Measurements from ENCODE around the gene OBP2A.
"Not testable (repeated sequence)": the region's sequence is repeated elsewhere in the genome, so short reads cannot be mapped to it uniquely, and the experiment has no call there.

Gene OBP2A

GRCh38 chr9:135531096-135531495 is 14.8 kb upstream of the OBP2A start:
- no peaks in the 10 kb centered on the region for H3K36me3 Mint-ChIP-seq (ENCODE audit: low read depth)
- no peaks in the 10 kb centered on the region for H3K9me3 Mint-ChIP-seq
- H3K4me1 Mint-ChIP-seq (ENCODE audit: low read depth): no peaks in the 10 kb centered on the region
- H3K27ac Mint-ChIP-seq: no peak overlapping the region
- peaks cover 23% of the 10 kb centered on the region for H3K27me3 Mint-ChIP-seq
- H3K4me3 Mint-ChIP-seq: no peak overlapping the region

- Mint-ChIP-seq H3K27ac (no peak overlapping the region), H3K9me3 (no peaks in the 10 kb centered on the region), H3K27me3 (peaks cover 38% of the 10 kb centered on the region), H3K4me1 (ENCODE audit: low read depth) (no peaks in the 10 kb centered on the region), H3K4me3 (no peak overlapping the region), H3K36me3 (ENCODE audit: low read depth) (no peaks in the 10 kb centered on the region)
Observed at GRCh38 chr9:135533113-135533512, 12.8 kb upstream of the OBP2A start.

- no peaks in the 10 kb centered on the region for H3K9me3 Mint-ChIP-seq
- H3K4me3 Mint-ChIP-seq: no peak overlapping the region
- no peaks in the 10 kb centered on the region for H3K4me1 Mint-ChIP-seq (ENCODE audit: low read depth)
- H3K36me3 Mint-ChIP-seq (ENCODE audit: low read depth): no peaks in the 10 kb centered on the region
- peaks cover 43% of the 10 kb centered on the region for H3K27me3 Mint-ChIP-seq
- H3K27ac Mint-ChIP-seq: no peak overlapping the region
Observed at GRCh38 chr9:135533674-135534073, 12.3 kb upstream of the OBP2A start.

- H3K36me3 Mint-ChIP-seq (ENCODE audit: low read depth); H3K9me3 Mint-ChIP-seq; H3K4me1 Mint-ChIP-seq (ENCODE audit: low read depth); H3K4me3 Mint-ChIP-seq; H3K27ac Mint-ChIP-seq: not testable (repeated sequence)
- peaks cover 47% of the 10 kb centered on the region for H3K27me3 Mint-ChIP-seq
Observed at GRCh38 chr9:135534192-135534711, 11.7 kb upstream of the OBP2A start.

GRCh38 chr9:135534826-135535225 is 11.1 kb upstream of the OBP2A start:
- not testable (repeated sequence) for H3K27ac Mint-ChIP-seq; H3K4me1 Mint-ChIP-seq (ENCODE audit: low read depth); H3K9me3 Mint-ChIP-seq; H3K4me3 Mint-ChIP-seq; H3K36me3 Mint-ChIP-seq (ENCODE audit: low read depth)
- peaks cover 50% of the 10 kb centered on the region for H3K27me3 Mint-ChIP-seq

- H3K36me3 Mint-ChIP-seq (ENCODE audit: low read depth); H3K4me1 Mint-ChIP-seq (ENCODE audit: low read depth); H3K4me3 Mint-ChIP-seq; H3K9me3 Mint-ChIP-seq; H3K27ac Mint-ChIP-seq: not testable (repeated sequence)
- H3K27me3 Mint-ChIP-seq: peaks cover 45% of the 10 kb centered on the region
Observed at GRCh38 chr9:135535631-135536030, 10.3 kb upstream of the OBP2A start.

GRCh38 chr9:135536216-135536615 is 9.7 kb upstream of the OBP2A start:
- no peak overlapping the region for H3K27ac Mint-ChIP-seq
- no peaks in the 10 kb centered on the region for H3K36me3 Mint-ChIP-seq (ENCODE audit: low read depth)
- peaks cover 42% of the 10 kb centered on the region for H3K27me3 Mint-ChIP-seq
- H3K4me3 Mint-ChIP-seq: no peak overlapping the region
- H3K9me3 Mint-ChIP-seq: no peaks in the 10 kb centered on the region
- H3K4me1 Mint-ChIP-seq (ENCODE audit: low read depth): no peaks in the 10 kb centered on the region

- not testable (repeated sequence) for H3K4me1 Mint-ChIP-seq (ENCODE audit: low read depth); H3K27ac Mint-ChIP-seq; H3K9me3 Mint-ChIP-seq; H3K36me3 Mint-ChIP-seq (ENCODE audit: low read depth); H3K4me3 Mint-ChIP-seq
- H3K27me3 Mint-ChIP-seq: peaks cover 20% of the 10 kb centered on the region
Observed at GRCh38 chr9:135543262-135543894, 2.5 kb upstream of the OBP2A start.

GRCh38 chr9:135544981-135545635 is 818 bp upstream of the OBP2A start:
- Mint-ChIP-seq H3K27ac (no peak overlapping the region), H3K27me3 (peaks cover 12% of the 10 kb centered on the region), H3K4me3 (no peak overlapping the region)

GRCh38 chr9:135546792-135547617 is 1.1 kb downstream of the OBP2A start:
- H3K36me3 Mint-ChIP-seq (ENCODE audit: low read depth); H3K27ac Mint-ChIP-seq; H3K9me3 Mint-ChIP-seq; H3K4me3 Mint-ChIP-seq; H3K4me1 Mint-ChIP-seq (ENCODE audit: low read depth): not testable (repeated sequence)
- peaks cover 12% of the 10 kb centered on the region for H3K27me3 Mint-ChIP-seq

More at GRCh38 chr9:135544981-135545635, 818 bp upstream of the OBP2A start:
- Mint-ChIP-seq H3K4me1 (ENCODE audit: low read depth) (no peaks in the 10 kb centered on the region), H3K36me3 (ENCODE audit: low read depth) (no peaks in the 10 kb centered on the region), H3K9me3 (no peaks in the 10 kb centered on the region)

- H3K27me3 Mint-ChIP-seq: peaks cover 9% of the 10 kb centered on the region
- H3K36me3 Mint-ChIP-seq (ENCODE audit: low read depth): no peaks in the 10 kb centered on the region
- no peak overlapping the region for H3K27ac Mint-ChIP-seq
- no peak overlapping the region for H3K4me3 Mint-ChIP-seq
- H3K9me3 Mint-ChIP-seq: no peaks in the 10 kb centered on the region
- H3K4me1 Mint-ChIP-seq (ENCODE audit: low read depth): no peaks in the 10 kb centered on the region
Observed at GRCh38 chr9:135547756-135548736, 2.1 kb downstream of the OBP2A start.

GRCh38 chr9:135549478-135550343 is 3.8 kb downstream of the OBP2A start:
- H3K4me3 Mint-ChIP-seq; H3K9me3 Mint-ChIP-seq; H3K36me3 Mint-ChIP-seq (ENCODE audit: low read depth); H3K4me1 Mint-ChIP-seq (ENCODE audit: low read depth); H3K27me3 Mint-ChIP-seq; H3K27ac Mint-ChIP-seq: not testable (repeated sequence)

GRCh38 chr9:135550344-135550918 is 4.5 kb downstream of the OBP2A start:
- H3K9me3 Mint-ChIP-seq: no peaks in the 10 kb centered on the region
- H3K27ac Mint-ChIP-seq: no peak overlapping the region
- no peaks in the 10 kb centered on the region for H3K4me1 Mint-ChIP-seq (ENCODE audit: low read depth)
- H3K27me3 Mint-ChIP-seq: no peaks in the 10 kb centered on the region
- H3K36me3 Mint-ChIP-seq (ENCODE audit: low read depth): no peaks in the 10 kb centered on the region
- no peak overlapping the region for H3K4me3 Mint-ChIP-seq
